ENCODE results near the gene GPT2. TPM values are rescaled to one million over a fixed set of nuclear protein-coding genes. Genes with fewer than 3 reads are reported as not detected.

Gene GPT2
- total RNA-seq, 2 experiments from 2014 or later: 5.4 to 7.3 TPM

- Mint-ChIP-seq H3K4me1 (ENCODE audit: low read depth) (peaks cover 22% of the 10 kb centered on the region), H3K27ac (peak overlapping the region; percentile 82), H3K4me3 (no peak overlapping the region), H3K9me3 (ENCODE audit: insufficient read depth) (no peaks in the 10 kb centered on the region), H3K36me3 (ENCODE audit: low read depth) (peaks cover 66% of the 10 kb centered on the region), H3K27me3 (ENCODE audit: low read depth) (no peaks in the 10 kb centered on the region)
- peak; percentile 92 for ATAC-seq
- CTCF ChIA-PET: interaction anchor here (1.0 to 1.8 kb wide), 7 partner anchors 9 to 180 kb away, joined by 3 to 6 read pairs (median 4); partner anchors contain the start of gene DNAJA2
- POLR2A ChIA-PET: interaction anchor here (0.6 to 3.2 kb wide), 4 partner anchors 10 to 133 kb away, joined by 3 to 38 read pairs (median 4); partner anchors contain the start of gene DNAJA2
- peak; percentile 65 for DNase-seq
Observed at GRCh38 chr16:46961373-46962353, 77.5 kb downstream of the GPT2 start.

- POLR2A ChIA-PET: interaction anchor here (1.1 to 3.2 kb wide), 2 partner anchors 11 to 134 kb away, joined by 3 to 38 read pairs; partner anchors contain the start of gene DNAJA2
- Mint-ChIP-seq H3K4me3 (no peak overlapping the region), H3K27me3 (ENCODE audit: low read depth) (no peaks in the 10 kb centered on the region), H3K27ac (peak overlapping the region; percentile 82), H3K36me3 (ENCODE audit: low read depth) (peaks cover 68% of the 10 kb centered on the region), H3K4me1 (ENCODE audit: low read depth) (peaks cover 22% of the 10 kb centered on the region), H3K9me3 (ENCODE audit: insufficient read depth) (no peaks in the 10 kb centered on the region)
- CTCF ChIA-PET: interaction anchor here (1.0 to 1.8 kb wide), 7 partner anchors 8 to 179 kb away, joined by 3 to 6 read pairs (median 4); partner anchors contain the start of gene DNAJA2
- DNase-seq: no peak
- no peak for ATAC-seq
Observed at GRCh38 chr16:46962629-46963028, 78.5 kb downstream of the GPT2 start.

GRCh38 chr16:46968063-46968435, 83.9 kb downstream of the GPT2 start:
- POLR2A ChIA-PET: no interaction called here
- CTCF ChIA-PET: interaction anchor here (0.6 kb wide), 1 partner anchor 17 kb away, joined by 4 read pairs; no protein-coding TSS in a partner anchor
- ATAC-seq (no peak), DNase-seq (no peak)
- Mint-ChIP-seq H3K36me3 (ENCODE audit: low read depth) (peaks cover 70% of the 10 kb centered on the region), H3K4me3 (no peak overlapping the region), H3K27me3 (ENCODE audit: low read depth) (no peaks in the 10 kb centered on the region), H3K4me1 (ENCODE audit: low read depth) (peaks cover 27% of the 10 kb centered on the region), H3K27ac (no peak overlapping the region), H3K9me3 (ENCODE audit: insufficient read depth) (no peaks in the 10 kb centered on the region)

DNA sequence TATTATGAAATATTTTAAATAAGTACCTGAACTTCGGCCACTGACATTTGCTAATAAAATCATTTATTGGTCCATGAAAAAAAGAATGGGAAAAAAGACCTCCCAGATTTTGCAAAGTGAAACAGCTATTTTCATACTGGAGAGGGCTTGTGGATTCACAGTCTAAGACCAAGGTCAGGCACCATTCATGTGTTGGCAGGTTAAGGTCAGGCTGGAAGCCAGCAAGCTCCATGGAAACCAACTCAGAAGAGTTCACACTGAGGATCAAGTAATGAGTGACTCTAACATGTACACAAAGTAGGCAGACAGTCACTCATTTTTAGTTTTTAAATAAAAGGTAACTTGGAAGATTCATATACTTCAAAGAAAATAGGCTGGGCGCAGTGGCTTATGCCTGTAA, 85.9 kb downstream of the GPT2 start:
- DNase-seq: no peak
- no peak overlapping the region for H3K27ac Mint-ChIP-seq
- H3K9me3 Mint-ChIP-seq (ENCODE audit: insufficient read depth): no peaks in the 10 kb centered on the region
- ATAC-seq: no peak
- H3K27me3 Mint-ChIP-seq (ENCODE audit: low read depth): no peaks in the 10 kb centered on the region
- POLR2A ChIA-PET: interaction anchor here (0.6 kb wide), 1 partner anchor 27 kb away, joined by 3 read pairs; no protein-coding TSS in a partner anchor
- CTCF ChIA-PET: interaction anchor here (0.9 to 1.9 kb wide), 4 partner anchors 8 to 174 kb away, joined by 3 to 6 read pairs (median 4); partner anchors contain the start of gene NETO2
- H3K4me3 Mint-ChIP-seq: no peak overlapping the region
- peaks cover 53% of the 10 kb centered on the region for H3K36me3 Mint-ChIP-seq (ENCODE audit: low read depth)
- peaks cover 31% of the 10 kb centered on the region for H3K4me1 Mint-ChIP-seq (ENCODE audit: low read depth)

- ChIA-PET POLR2A (interaction anchor here (4.1 kb wide), 1 partner anchor 9 kb away, joined by 38 read pairs; no protein-coding TSS in a partner anchor), CTCF (interaction anchor here (0.6 to 1.9 kb wide), 2 partner anchors 9 to 1188 kb away, joined by 3 to 5 read pairs; no protein-coding TSS in a partner anchor)
- Mint-ChIP-seq H3K27ac (peak overlapping the region; percentile 27), H3K4me1 (ENCODE audit: low read depth) (peaks cover 38% of the 10 kb centered on the region), H3K4me3 (peak overlapping the region; percentile 44), H3K27me3 (ENCODE audit: low read depth) (no peaks in the 10 kb centered on the region), H3K9me3 (ENCODE audit: insufficient read depth) (no peaks in the 10 kb centered on the region), H3K36me3 (ENCODE audit: low read depth) (peaks cover 50% of the 10 kb centered on the region)
- DNase-seq: no peak
- no peak for ATAC-seq
Observed at GRCh38 chr16:46971271-46971670, 87.1 kb downstream of the GPT2 start.

- ATAC-seq (peak; percentile 59), DNase-seq (peak; percentile 63)
- Mint-ChIP-seq H3K27ac (peak overlapping the region; percentile 95), H3K4me1 (ENCODE audit: low read depth) (peaks cover 45% of the 10 kb centered on the region), H3K4me3 (peak overlapping the region; percentile 96), H3K9me3 (ENCODE audit: insufficient read depth) (no peaks in the 10 kb centered on the region), H3K27me3 (ENCODE audit: low read depth) (no peaks in the 10 kb centered on the region), H3K36me3 (ENCODE audit: low read depth) (peaks cover 38% of the 10 kb centered on the region)
- CTCF ChIA-PET: interaction anchor here (1.1 to 2.2 kb wide), 8 partner anchors 10 to 282 kb away, joined by 3 to 7 read pairs (median 4); no protein-coding TSS in a partner anchor
- POLR2A ChIA-PET: interaction anchor here (0.5 to 4.1 kb wide), 15 partner anchors 10 to 489 kb away, joined by 3 to 38 read pairs (median 3); partner anchors contain the start of genes ITFG1 and PHKB
Observed at GRCh38 chr16:46972429-46973206, 88.5 kb downstream of the GPT2 start.

DNA sequence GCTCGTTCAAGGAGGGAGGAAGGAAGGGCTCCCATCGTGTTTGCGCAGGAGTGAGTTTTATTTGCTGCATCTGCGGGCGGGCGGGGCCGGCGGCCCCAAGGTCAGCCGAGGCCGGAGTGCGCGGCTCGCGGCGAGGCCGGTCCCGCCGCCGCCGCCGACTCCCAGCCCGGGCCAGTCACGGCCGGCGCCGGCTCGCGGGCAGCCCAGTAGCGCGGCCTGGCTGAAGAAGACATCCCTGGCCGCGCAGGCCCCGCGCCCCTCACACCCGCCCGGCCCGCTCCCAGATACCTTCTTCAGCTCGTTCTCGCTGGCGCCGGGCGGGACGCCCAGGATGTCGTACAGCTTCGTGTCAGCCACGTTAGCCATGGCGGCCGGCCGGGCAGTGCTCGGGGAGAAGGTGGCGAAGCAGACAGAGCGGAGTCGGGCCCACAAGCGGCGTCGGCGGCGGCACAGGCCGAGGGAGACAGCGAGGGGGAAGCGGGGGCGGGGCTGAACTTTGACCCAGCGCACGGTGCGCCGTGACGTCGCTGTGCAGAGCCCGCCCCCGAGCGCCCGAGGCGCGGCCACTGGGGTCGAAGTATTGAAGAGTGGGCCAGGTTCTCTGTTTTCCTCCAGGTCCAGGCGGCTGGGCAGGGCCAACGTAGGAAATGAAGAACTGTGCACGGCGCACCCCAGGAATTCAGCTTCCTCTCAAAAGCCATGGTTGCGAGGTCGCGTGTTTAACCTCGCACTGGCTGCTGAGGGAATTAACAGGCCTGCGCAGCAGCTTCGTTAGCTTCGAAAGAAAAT, 89.2 kb downstream of the GPT2 start, which contains the start of gene DNAJA2:
DNAJA2 (minus strand) TSS at position 468 of the 789 bp plus-strand sequence; CDS start at position 366, 102 bp downstream.
- peak; percentile 93 for DNase-seq
- ATAC-seq: peak; percentile 92
- POLR2A ChIA-PET: interaction anchor here (0.5 to 4.1 kb wide), 22 partner anchors 11 to 1636 kb away, joined by 3 to 38 read pairs (median 3); partner anchors contain the start of genes GPT2, ITFG1, N4BP1 and NETO2
- CTCF ChIA-PET: interaction anchor here (1.1 to 2.2 kb wide), 12 partner anchors 11 to 282 kb away, joined by 3 to 8 read pairs (median 4); partner anchors contain the start of gene NETO2
- Mint-ChIP-seq H3K4me1 (ENCODE audit: low read depth) (peaks cover 45% of the 10 kb centered on the region), H3K4me3 (peak within 1 kb of the TSS; percentile 96), H3K27me3 (ENCODE audit: low read depth) (no peaks in the 10 kb centered on the region), H3K9me3 (ENCODE audit: insufficient read depth) (no peaks in the 10 kb centered on the region), H3K27ac (peak within 1 kb of the TSS; percentile 97), H3K36me3 (ENCODE audit: low read depth) (peaks cover 31% of the 10 kb centered on the region)

DNA sequence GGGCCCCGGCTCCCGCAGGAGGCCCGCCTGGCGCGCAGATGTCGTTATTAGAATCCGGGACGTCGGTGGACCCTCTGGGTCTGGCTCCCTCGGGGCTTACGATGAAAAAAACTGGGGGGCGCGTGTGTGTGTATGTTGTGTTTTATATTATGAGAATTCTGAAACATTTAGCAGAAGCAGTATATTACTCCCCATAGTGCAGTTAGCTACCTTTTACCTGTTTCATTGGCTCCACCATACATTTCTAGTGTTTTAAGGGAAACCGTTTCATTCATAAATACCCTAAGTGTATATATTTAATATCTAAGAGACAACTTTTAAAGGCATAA, 89.8 kb downstream of the GPT2 start:
- H3K9me3 Mint-ChIP-seq (ENCODE audit: insufficient read depth): no peaks in the 10 kb centered on the region
- peak overlapping the region; percentile 92 for H3K4me3 Mint-ChIP-seq
- POLR2A ChIA-PET: interaction anchor here (0.6 to 4.1 kb wide), 18 partner anchors 12 to 1636 kb away, joined by 3 to 38 read pairs (median 4); partner anchors contain the start of genes GPT2, N4BP1, NETO2 and PHKB
- ATAC-seq (no peak), DNase-seq (no peak)
- H3K27ac Mint-ChIP-seq: peak overlapping the region; percentile 97
- peaks cover 26% of the 10 kb centered on the region for H3K36me3 Mint-ChIP-seq (ENCODE audit: low read depth)
- no peaks in the 10 kb centered on the region for H3K27me3 Mint-ChIP-seq (ENCODE audit: low read depth)
- peaks cover 45% of the 10 kb centered on the region for H3K4me1 Mint-ChIP-seq (ENCODE audit: low read depth)
- CTCF ChIA-PET: interaction anchor here (0.7 to 2.2 kb wide), 10 partner anchors 10 to 170 kb away, joined by 3 to 8 read pairs (median 4); partner anchors contain the start of gene NETO2

DNA sequence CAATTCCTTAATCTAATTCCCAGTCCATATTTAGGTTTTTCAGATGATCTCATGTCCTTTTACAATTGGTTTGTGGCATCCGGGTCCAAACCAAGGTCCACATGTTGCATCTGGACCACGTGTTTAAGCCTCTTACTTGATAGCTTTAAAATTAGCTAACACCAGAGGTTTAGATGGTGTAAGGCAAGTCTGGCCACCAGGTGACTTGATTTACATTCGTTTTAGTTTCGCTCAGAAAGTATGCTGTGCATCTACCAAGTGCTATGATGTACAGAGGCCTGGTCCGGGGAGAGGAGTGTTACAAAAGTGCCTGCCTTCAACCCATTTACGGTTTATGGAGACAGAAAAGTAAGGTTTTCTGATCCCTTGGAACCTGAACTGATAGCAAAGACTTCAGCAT, 90.2 kb downstream of the GPT2 start:
- H3K9me3 Mint-ChIP-seq (ENCODE audit: insufficient read depth): no peaks in the 10 kb centered on the region
- CTCF ChIA-PET: interaction anchor here (0.7 to 2.2 kb wide), 11 partner anchors 9 to 169 kb away, joined by 3 to 8 read pairs (median 4); partner anchors contain the start of gene NETO2

DNA sequence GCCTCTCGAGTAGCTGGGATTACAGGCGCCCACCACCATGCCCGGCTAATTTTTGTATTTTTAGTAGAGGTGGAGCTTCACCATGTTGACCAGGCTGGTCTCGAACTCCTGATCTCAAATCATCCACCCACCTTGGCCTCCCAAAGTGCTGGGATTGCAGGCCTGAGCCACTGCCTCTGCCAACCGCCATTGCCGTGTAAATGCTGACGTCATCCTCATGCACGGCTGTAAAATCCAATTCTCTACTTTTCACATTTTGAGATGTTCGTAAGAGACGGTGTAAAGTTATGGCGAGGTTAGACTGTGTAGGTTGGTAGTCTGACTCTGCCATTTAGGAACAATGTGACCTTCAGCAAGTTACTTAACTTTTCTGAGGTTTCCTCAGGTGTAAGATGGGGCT, 91.0 kb downstream of the GPT2 start:
- H3K4me1 Mint-ChIP-seq (ENCODE audit: low read depth): peaks cover 39% of the 10 kb centered on the region
- POLR2A ChIA-PET: interaction anchor here (1.2 to 4.1 kb wide), 2 partner anchors 13 to 14 kb away, joined by 4 to 38 read pairs; no protein-coding TSS in a partner anchor
- H3K27ac Mint-ChIP-seq: no peak overlapping the region
- no peak for ATAC-seq
- DNase-seq: no peak
- H3K4me3 Mint-ChIP-seq: no peak overlapping the region
- H3K27me3 Mint-ChIP-seq (ENCODE audit: low read depth): no peaks in the 10 kb centered on the region
- peaks cover 19% of the 10 kb centered on the region for H3K36me3 Mint-ChIP-seq (ENCODE audit: low read depth)
- H3K9me3 Mint-ChIP-seq (ENCODE audit: insufficient read depth): no peaks in the 10 kb centered on the region
- CTCF ChIA-PET: interaction anchor here (1.2 to 1.7 kb wide), 3 partner anchors 27 to 167 kb away, joined by 4 to 8 read pairs (median 5); no protein-coding TSS in a partner anchor

More for the DNA sequence above, 90.2 kb downstream of the GPT2 start:
- DNase-seq: peak; percentile 54
- peak; percentile 7 for ATAC-seq
- POLR2A ChIA-PET: interaction anchor here (0.6 to 4.1 kb wide), 17 partner anchors 12 to 1635 kb away, joined by 3 to 38 read pairs (median 4); partner anchors contain the start of genes GPT2, N4BP1, PHKB and SHCBP1
- Mint-ChIP-seq H3K4me1 (ENCODE audit: low read depth) (peaks cover 43% of the 10 kb centered on the region), H3K27ac (peak overlapping the region; percentile 97), H3K4me3 (peak overlapping the region; percentile 92), H3K36me3 (ENCODE audit: low read depth) (peaks cover 24% of the 10 kb centered on the region), H3K27me3 (ENCODE audit: low read depth) (no peaks in the 10 kb centered on the region)

Measured in activated CD8-positive, alpha-beta T cell treated with anti-CD3 and anti-CD28 coated beads, Interleukin-2, amount 10 ng/mL, durations not matched to agents 7 days and 5 days (primary cell).